ENCODE results near the gene OTUB2.

- TF ChIP-seq CTCF (IDR thresholded peaks at IDR 0.05; ENCODE audit: insufficient read depth, low read length) (no peak), POLR2AphosphoS5 (IDR thresholded peaks at IDR 0.05; ENCODE audit: low read depth) (no peak)
Observed at GRCh38 chr14:94004015-94004414, 22.1 kb upstream of the OTUB2 start.
